T-helper 2 cell (primary cell): Measurements from ENCODE around the gene HRK.
A peak's percentile ranks its signal among the peaks of the same experiment; 100 is the strongest.
"Not testable (repeated sequence)": the region's sequence is repeated elsewhere in the genome, so short reads cannot be mapped to it uniquely, and the experiment has no call there.

Experiments
- DNase-seq, 5 experiments: peaks; one replicate each; pipeline versions ENCODE4 v3.0.0 to v3.0.0-alpha.2; 2012 to 2022

The HRK gene

DNA sequence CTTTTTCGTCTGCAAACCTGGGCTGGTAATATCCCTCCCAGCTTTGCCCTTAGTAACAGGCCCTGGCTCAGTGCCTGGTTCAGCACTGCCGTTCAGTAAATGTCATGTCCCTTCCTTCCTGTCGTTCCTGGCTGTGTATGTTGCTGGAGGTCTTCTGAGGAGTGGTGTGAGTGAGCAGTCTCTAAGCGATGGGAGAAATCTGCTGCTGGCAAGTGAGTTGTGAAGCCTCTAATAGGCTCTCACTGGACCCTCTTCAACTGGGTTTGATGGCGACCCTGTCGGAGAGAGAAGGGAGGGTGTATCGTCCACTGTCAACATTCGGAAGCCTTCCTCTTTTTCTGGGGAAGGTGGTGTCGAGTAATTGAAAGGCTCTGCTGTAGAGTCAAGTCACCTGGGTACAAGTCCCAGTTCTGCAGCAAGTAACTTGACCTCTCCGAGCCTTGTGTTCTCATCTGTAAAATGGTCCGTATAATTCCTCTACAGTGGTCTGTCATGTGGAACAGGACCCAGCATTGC, 62.8 kb downstream of the HRK start:
- DNase-seq = peak in 1 of 5 experiments; percentile 3

DNA sequence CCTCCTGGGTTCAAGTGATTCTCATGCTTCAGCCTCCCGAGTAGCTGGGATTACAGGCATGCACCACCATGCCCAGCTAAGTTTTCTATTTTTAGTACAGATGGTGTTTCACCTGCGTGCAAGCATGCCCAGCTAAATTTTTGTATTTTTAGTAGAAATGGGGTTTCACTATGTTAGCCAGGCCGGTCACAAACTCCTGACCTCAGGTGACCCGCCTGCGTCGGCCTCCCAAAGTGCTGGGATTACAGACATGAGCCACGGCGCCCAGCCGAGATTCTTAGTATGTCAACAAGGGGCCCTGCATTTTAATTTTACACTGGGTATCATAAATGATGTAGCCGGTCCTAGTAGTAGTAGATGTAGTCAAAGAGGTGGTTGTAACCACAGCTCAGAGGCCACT, 66.5 kb downstream of the HRK start:
- not testable (repeated sequence) for DNase-seq

- DNase-seq = no peak
Measured at GRCh38 chr12:116813271-116814041, 67.8 kb downstream of the HRK start.

GRCh38 chr12:116812238-116812637, 69.0 kb downstream of the HRK start:
- no peak for DNase-seq

GRCh38 chr12:116808113-116809105, 72.8 kb downstream of the HRK start:
- no peak for DNase-seq

GRCh38 chr12:116807546-116807945, 73.7 kb downstream of the HRK start:
- no peak for DNase-seq

DNA sequence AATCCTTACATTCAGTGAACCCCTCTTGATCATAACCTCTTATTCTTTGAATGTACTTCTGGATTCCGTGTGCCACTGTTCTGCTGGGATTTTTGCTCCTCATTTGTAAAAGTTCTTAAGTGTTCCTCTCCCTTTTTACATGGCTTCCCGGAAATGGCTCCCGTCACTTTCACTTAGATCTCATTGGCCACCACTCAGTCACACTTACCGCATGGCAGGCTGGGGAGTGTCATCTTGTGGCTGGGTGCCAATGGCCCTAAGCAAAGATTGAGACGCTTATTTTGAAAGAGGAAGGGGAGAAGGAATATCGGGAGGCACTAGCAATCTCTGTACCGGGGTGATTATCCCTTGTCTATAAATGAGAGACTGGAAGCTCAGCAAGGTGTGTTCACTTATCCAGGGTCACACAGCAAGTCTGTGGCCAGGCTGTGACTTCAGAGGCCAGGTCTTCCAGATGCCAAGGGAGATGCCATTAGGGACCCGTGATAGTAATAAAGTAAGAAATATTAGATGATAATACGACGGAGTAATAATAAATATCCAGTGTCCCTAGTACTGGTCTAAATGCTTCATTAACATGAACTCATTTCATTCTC, 74.3 kb downstream of the HRK start:
- no peak for DNase-seq
